Hippocampal formation (tissue), 2 donors: ENCODE results near the gene PCDHA7.
"Not testable (repeated sequence)": the region's sequence is repeated elsewhere in the genome, so short reads cannot be mapped to it uniquely, and the experiment has no call there.

Experiments used
- DNase-seq, 2 donors: peaks; one replicate each; lab custom pipeline; 2025; lab: John Stamatoyannopoulos, UW

Gene PCDHA7

GRCh38 chr5:140833993-140834392 is at the start of gene PCDHA7:
Gene PCDHA7, plus strand, starts transcription at chr5:140834269. Its CDS starts 115 bp downstream, at chr5:140834384.
- peak in 1 of 2 donors; percentile 9 for DNase-seq

GRCh38 chr5:140785905-140786686 is 48.0 kb upstream of the PCDHA7 start, which contains the start of gene PCDHA1:
Gene PCDHA1, plus strand, starts transcription at chr5:140786140.
- no peak for DNase-seq

GRCh38 chr5:140787422-140787821 is 46.6 kb upstream of the PCDHA7 start:
- DNase-seq: not testable (repeated sequence)

GRCh38 chr5:140787849-140788504 is 46.1 kb upstream of the PCDHA7 start:
- not testable (repeated sequence) for DNase-seq

GRCh38 chr5:140791089-140791488 is 43.0 kb upstream of the PCDHA7 start:
- DNase-seq: no peak

- peak in 1 of 2 donors; percentile 33 for DNase-seq
Observed at GRCh38 chr5:140794595-140795258, 39.3 kb upstream of the PCDHA7 start, which contains the start of gene PCDHA2. Gene PCDHA2, plus strand, starts transcription at chr5:140794852.

GRCh38 chr5:140795259-140795641 is 38.8 kb upstream of the PCDHA7 start:
- DNase-seq: no peak

- DNase-seq: not testable (repeated sequence)
Observed at GRCh38 chr5:140796072-140796717, 37.9 kb upstream of the PCDHA7 start.

- no peak for DNase-seq
Observed at GRCh38 chr5:140796718-140797095, 37.4 kb upstream of the PCDHA7 start.

GRCh38 chr5:140800816-140801493 is 33.1 kb upstream of the PCDHA7 start, which contains the start of gene PCDHA3:
Gene PCDHA3, plus strand, starts transcription at chr5:140801057.
- DNase-seq: peak in 1 of 2 donors; percentile 42

- peak in 1 of 2 donors; percentile 12 for DNase-seq
Observed at GRCh38 chr5:140801494-140801841, 32.6 kb upstream of the PCDHA7 start.

GRCh38 chr5:140802381-140802780 is 31.7 kb upstream of the PCDHA7 start:
- DNase-seq: not testable (repeated sequence)

- no peak for DNase-seq
Observed at GRCh38 chr5:140802781-140803271, 31.2 kb upstream of the PCDHA7 start.

- peak; percentile 31 to 38 for DNase-seq
Observed at GRCh38 chr5:140806834-140807775, 27.0 kb upstream of the PCDHA7 start, which contains the start of gene PCDHA4. Gene PCDHA4, plus strand, starts transcription at chr5:140807068.

- not testable (repeated sequence) for DNase-seq
Observed at GRCh38 chr5:140808241-140808888, 25.7 kb upstream of the PCDHA7 start.

GRCh38 chr5:140808889-140809291 is 25.2 kb upstream of the PCDHA7 start:
- no peak for DNase-seq

- DNase-seq: no peak
Observed at GRCh38 chr5:140821375-140822280, 12.4 kb upstream of the PCDHA7 start, which contains the start of gene PCDHA5. Gene PCDHA5, plus strand, starts transcription at chr5:140821613.

GRCh38 chr5:140822281-140822629 is 11.8 kb upstream of the PCDHA7 start:
- DNase-seq: no peak
